Heart left ventricle (tissue), 16 donors: ENCODE measurements around the gene RLN2. TPM values are rescaled to one million over a fixed set of nuclear protein-coding genes. Genes with fewer than 3 reads are reported as not detected.

ENCODE experiments used
- ATAC-seq, 4 donors: fragments of 200-7000 bp; cut with Tn5 transposase; one replicate each; pipeline ENCODE4 v1.9.1; 2020 to 2022; ENCODE audit warnings: moderate library complexity in 4 of 4, mild to moderate bottlenecking in 3 of 4, moderate number of reproducible peaks in 1 of 4
- DNase-seq, 5 donors: peaks; one replicate each; pipeline ENCODE4 v3.0.0-alpha.2; 2020
- H3K27ac ChIP-seq, 12 donors: fragments of 200-600 bp; sonication (generic) in 4 of 12; one replicate each; pipeline versions ENCODE4 v1.5.0 to v1.8.0; 2016 to 2022; ENCODE audit warnings: mild to moderate bottlenecking in 2 of 12
- H3K27me3 ChIP-seq, 9 donors: fragments of 200-600 bp; sonication (generic) in 2 of 9; one replicate each; pipeline versions ENCODE4 v1.5.1 to v1.8.0; 2016 to 2022; ENCODE audit warnings: mild to moderate bottlenecking in 3 of 9
- H3K36me3 ChIP-seq, 9 donors: fragments of 200-600 bp; sonication (generic) in 2 of 9; one replicate each; pipeline versions ENCODE4 v1.5.0 to v1.8.0; 2018 to 2022; ENCODE audit warnings: mild to moderate bottlenecking in 2 of 9
- H3K4me1 ChIP-seq, 12 donors: fragments of 200-600 bp; sonication (generic) in 4 of 12; one replicate each; pipeline versions ENCODE4 v1.5.0 to v1.8.0; 2016 to 2022; ENCODE audit warnings: mild to moderate bottlenecking in 3 of 12
- H3K4me3 ChIP-seq, 12 donors: fragments of 200-600 bp; sonication (generic) in 4 of 12; one replicate each; pipeline versions ENCODE4 v1.5.0 to v1.8.0; 2017 to 2022; ENCODE audit warnings: mild to moderate bottlenecking in 9 of 12, moderate library complexity in 4 of 12
- H3K9me3 ChIP-seq, 12 donors: fragments of 200-600 bp; sonication (generic) in 4 of 12; one replicate each; pipeline versions ENCODE4 v1.5.0 to v1.8.0; 2016 to 2022; ENCODE audit warnings: mild to moderate bottlenecking in 1 of 12
- CTCF ChIP-seq, 12 donors: fragments of 200-600 bp; sonication (generic) in 4 of 12; IDR thresholded peaks; one replicate each; pipeline versions ENCODE4 v1.5.0 to v1.8.0; 2018 to 2022; ENCODE audit warnings: antibody characterized with exemption in 12 of 12, mild to moderate bottlenecking in 5 of 12
- POLR2A ChIP-seq, 2 donors: fragments of 450-650 bp; IDR thresholded peaks; one replicate each; pipeline ENCODE4 v1.6.1; 2017; ENCODE audit warnings: antibody characterized with exemption in 2 of 2, mild to moderate bottlenecking in 2 of 2, moderate library complexity in 2 of 2
- WGBS, 4 donors: extraction: QIAGEN DNeasy Blood & Tissue Kit in 2 of 4; methylation state at CpG; one replicate each; pipeline versions ENCODE4 v1.1.5 to v1.1.7; 2013 to 2018; 5-methylcytosine and 5-hydroxymethylcytosine counted together
- intact Hi-C, 10 donors: fragments of 100-400 bp; cut with DNase I; formaldehyde crosslinking; loops; one replicate each; pipeline versions ENCODE4 v1.11.1 to v1.14.2; 2022
- polyA plus RNA-seq, 2 donors: library from polyadenylated mRNA; stranded (reverse); fragments of 200-250 nt; gene quantifications; one replicate each; pipeline ENCODE4 v1.2.3, GENCODE V29; 2013
- total RNA-seq, 9 donors: library from RNA; depleted of rRNA in 2 of 9; stranded (reverse); fragments of >200 nt in 2 of 9; fragmentation: NEBNext Ultra II Directional in 3 of 9; extraction: Animal tissue kit (Norgen Biotek cat#: 25700) in 3 of 9; gene quantifications; one replicate each; pipeline versions ENCODE4 v1.1.0 to v1.2.4, GENCODE V29; 2016 to 2023
- donor health status: ischemic (EF 13 %, LVEDD 7.1; RV severe dilation, severe dysfunction).
- donor health status: healthy with polysubstance abuse.
- donor health status: DM: no; HTN: yes; CAD: no.
- donor health status: DM: no; HTN: no; CAD: no.
- donor health status: ischemic (EF 25% LVEDD 6.9; RV normal size, moderate dysfunction).
- donor health status: ischemic (EF 25% LVEDD 5.7; RV mildly dilated, moderate dysfunction).
- donor health status: healthy.
- donor health status: DM: yes; HTN: yes; CAD: no.
- donor health status: ischemic (EF 35%, LVEDD 5.7; RV mildly dilated, moderate dysfunction).
- donor health status: nonischemic (EF 11% LVEDD 7.7; RV severe dilation, severe dysfunction).
- donor health status: DM: yes; HTN: yes; CAD: no.
- donor health status: PGD.
- donor health status: ischemic (EF 29% LVEDD 5.4; RV normal size, mild dysfunction).
- donor health status: nonischemic (EF 23%, LVEDD 6.1; RV moderate dilation, normal function).

The RLN2 gene
- total and polyA plus RNA-seq, 11 donors, result 0.45 to 1.7 (median 0.53) TPM; not detected in 7

- intact Hi-C loops, result no loop called here
- DNase-seq (no peak), ATAC-seq (no peak)
- peaks cover 0 to 3% (median 0%) of the 10 kb centered on the region in 12 donors for H3K4me1 ChIP-seq
- TF ChIP-seq CTCF (IDR thresholded peaks at IDR 0.05), result no peak
- TF ChIP-seq POLR2A (IDR thresholded peaks at IDR 0.05), result no peak
- no peak overlapping the region for H3K4me3 ChIP-seq
- no peaks in the 10 kb centered on the region for H3K9me3 ChIP-seq
- H3K27me3 ChIP-seq, result no peaks in the 10 kb centered on the region
- WGBS, 4 donors, result 55 to 60% (median 58%) methylated on average over 4 of the region's 4 CpGs
- H3K36me3 ChIP-seq, result no peaks in the 10 kb centered on the region
- no peak overlapping the region for H3K27ac ChIP-seq
Observed at GRCh38 chr9:5301544-5301943, 3.0 kb downstream of the RLN2 start.

- intact Hi-C loops, result no loop called here
- WGBS, 4 donors, result 76 to 91% (median 87%) methylated on average over 1 of the region's 1 CpG
- Histone ChIP-seq H3K9me3 (peaks cover 0 to 10% (median 0%) of the 10 kb centered on the region in 12 donors), H3K27ac (no peak overlapping the region), H3K36me3 (no peaks in the 10 kb centered on the region), H3K27me3 (peaks cover 0 to 5% (median 0%) of the 10 kb centered on the region in 9 donors), H3K4me3 (no peak overlapping the region), H3K4me1 (no peaks in the 10 kb centered on the region)
- no peak for TF ChIP-seq CTCF (IDR thresholded peaks at IDR 0.05)
- no peak for TF ChIP-seq POLR2A (IDR thresholded peaks at IDR 0.05)
- DNase-seq (no peak), ATAC-seq (no peak)
Observed at GRCh38 chr9:5292141-5292540, 12.4 kb downstream of the RLN2 start.

GRCh38 chr9:5288591-5288990, 15.9 kb downstream of the RLN2 start:
- Histone ChIP-seq H3K27ac (no peak overlapping the region), H3K9me3 (peaks cover 0 to 6% (median 0%) of the 10 kb centered on the region in 12 donors), H3K27me3 (peaks cover 0 to 5% (median 0%) of the 10 kb centered on the region in 9 donors), H3K4me3 (no peak overlapping the region), H3K36me3 (no peaks in the 10 kb centered on the region), H3K4me1 (no peaks in the 10 kb centered on the region)
- WGBS, 4 donors, result 3 to 70% (median 49%) methylated on average over 1 of the region's 1 CpG
- DNase-seq (no peak), ATAC-seq (no peak)
- TF ChIP-seq CTCF (IDR thresholded peaks at IDR 0.05) (no peak), POLR2A (IDR thresholded peaks at IDR 0.05) (no peak)
- intact Hi-C loops, result no loop called here

- intact Hi-C loops, result no loop called here
- Histone ChIP-seq H3K4me3 (no peak overlapping the region), H3K36me3 (no peaks in the 10 kb centered on the region), H3K27me3 (peaks cover 0 to 3% (median 0%) of the 10 kb centered on the region in 9 donors), H3K27ac (no peak overlapping the region), H3K4me1 (no peaks in the 10 kb centered on the region), H3K9me3 (peaks cover 0 to 11% (median 0%) of the 10 kb centered on the region in 12 donors)
- ATAC-seq (no peak), DNase-seq (no peak)
- TF ChIP-seq POLR2A (IDR thresholded peaks at IDR 0.05) (no peak), CTCF (IDR thresholded peaks at IDR 0.05) (no peak)
Observed at GRCh38 chr9:5286262-5286661, 18.3 kb downstream of the RLN2 start.
